Measurements from ENCODE around the gene ADAMTS3. TPM values are rescaled to one million over a fixed set of nuclear protein-coding genes. Genes with fewer than 3 reads are reported as not detected.

The ADAMTS3 gene
- total and polyA plus RNA-seq, 2 donors (not counting 3 experiments of a cell fraction or from before 2014, with no cell fraction given), result 0.37 to 1.3 TPM

DNA sequence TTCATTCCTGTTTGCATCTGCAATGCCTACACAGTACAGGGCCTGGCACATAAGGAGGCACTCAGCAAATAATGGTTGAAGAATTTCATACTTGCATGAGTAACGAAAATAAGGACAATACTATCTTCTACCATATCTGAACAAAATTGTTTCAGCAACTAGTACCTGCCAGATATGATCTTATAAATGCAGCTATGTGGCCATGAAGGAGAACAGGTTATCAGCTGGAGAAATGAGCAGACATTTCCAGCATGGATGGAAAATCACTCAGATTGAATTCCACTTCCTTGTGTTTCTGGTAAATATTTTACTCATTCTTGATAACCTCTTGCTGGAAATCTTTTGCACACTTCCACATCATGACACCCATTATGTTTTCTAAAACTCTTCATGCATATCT lies 204.0 kb downstream of the ADAMTS3 start:
- H3K9me1 ChIP-seq (replicated peaks; ENCODE audit: control insufficient read depth, extremely low read depth, insufficient read depth, low read length), result no peaks in the 10 kb centered on the region
- no peaks in the 10 kb centered on the region for H3K36me3 ChIP-seq (ENCODE audit: control insufficient read depth in 2 of 2, extremely low read depth in 1 of 2, insufficient read depth in 2 of 2, low read length in 2 of 2)
- ChIA-PET CTCF (no interaction called here), POLR2A (no interaction called here)
- BruUV-seq (replicated peaks), result no TSS peak
- no peaks in the 10 kb centered on the region for H4K20me1 ChIP-seq (replicated peaks; ENCODE audit: control insufficient read depth, extremely low read depth, insufficient read depth, low read length)
- no peak overlapping the region for H2AFZ ChIP-seq (ENCODE audit: low read depth, low read length)
- no peaks in the 10 kb centered on the region for H3K4me1 ChIP-seq (ENCODE audit: control insufficient read depth, extremely low read depth, insufficient read depth, low read length)
- no peaks in the 10 kb centered on the region for H3K79me2 ChIP-seq (ENCODE audit: control insufficient read depth, insufficient read depth, low read length)
- no peak overlapping the region for H3K9ac ChIP-seq (replicated peaks; ENCODE audit: extremely low read depth, insufficient read depth, low read length)
- no peak overlapping the region for H3K27ac ChIP-seq (ENCODE audit: insufficient read depth, low read depth, low read length)
- no peaks in the 10 kb centered on the region for H3K9me3 ChIP-seq (replicated peaks; ENCODE audit: control insufficient read depth, insufficient read depth, low read length)
- no peak for DNase-seq (ENCODE audit: low read depth, low spot score)
- dilution Hi-C loops (cut with MboI; ENCODE audit: extremely low pct_ligation_motif_present, low sequenced_read_pairs), result no loop called here
- intact Hi-C loops (cut with micrococcal nuclease), result no loop called here
- H3K4me2 ChIP-seq (ENCODE audit: insufficient read depth, low read length), result no peak overlapping the region
- FAIRE-seq, result no peak
- TF ChIP-seq JUN (IDR thresholded peaks at IDR 0.05; ENCODE audit: borderline replicate concordance, insufficient read depth, insufficient read length, low read depth) (no peak), FOS (IDR thresholded peaks at IDR 0.05; ENCODE audit: borderline replicate concordance, insufficient read depth, low read length) (no peak), POLR2A (IDR thresholded peaks at IDR 0.05; ENCODE audit: low read depth, low read length) (no peak), POLR2AphosphoS5 (IDR thresholded peaks at IDR 0.05; ENCODE audit: insufficient read depth, low read depth, low read length) (no peak), MYC (IDR thresholded peaks at IDR 0.05; ENCODE audit: low read depth, low read length) (no peak), EZH2 (IDR thresholded peaks at IDR 0.05; ENCODE audit: borderline replicate concordance, low read depth, low read length, severe bottlenecking) (no peak)
- TF ChIP-seq, protein P1, sequence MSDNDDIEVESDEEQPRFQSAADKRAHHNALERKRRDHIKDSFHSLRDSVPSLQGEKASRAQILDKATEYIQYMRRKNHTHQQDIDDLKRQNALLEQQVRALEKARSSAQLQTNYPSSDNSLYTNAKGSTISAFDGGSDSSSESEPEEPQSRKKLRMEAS (IDR thresholded peaks at IDR 0.05; ENCODE audit: insufficient read depth, insufficient read length), result no peak
- TF ChIP-seq, protein P2, sequence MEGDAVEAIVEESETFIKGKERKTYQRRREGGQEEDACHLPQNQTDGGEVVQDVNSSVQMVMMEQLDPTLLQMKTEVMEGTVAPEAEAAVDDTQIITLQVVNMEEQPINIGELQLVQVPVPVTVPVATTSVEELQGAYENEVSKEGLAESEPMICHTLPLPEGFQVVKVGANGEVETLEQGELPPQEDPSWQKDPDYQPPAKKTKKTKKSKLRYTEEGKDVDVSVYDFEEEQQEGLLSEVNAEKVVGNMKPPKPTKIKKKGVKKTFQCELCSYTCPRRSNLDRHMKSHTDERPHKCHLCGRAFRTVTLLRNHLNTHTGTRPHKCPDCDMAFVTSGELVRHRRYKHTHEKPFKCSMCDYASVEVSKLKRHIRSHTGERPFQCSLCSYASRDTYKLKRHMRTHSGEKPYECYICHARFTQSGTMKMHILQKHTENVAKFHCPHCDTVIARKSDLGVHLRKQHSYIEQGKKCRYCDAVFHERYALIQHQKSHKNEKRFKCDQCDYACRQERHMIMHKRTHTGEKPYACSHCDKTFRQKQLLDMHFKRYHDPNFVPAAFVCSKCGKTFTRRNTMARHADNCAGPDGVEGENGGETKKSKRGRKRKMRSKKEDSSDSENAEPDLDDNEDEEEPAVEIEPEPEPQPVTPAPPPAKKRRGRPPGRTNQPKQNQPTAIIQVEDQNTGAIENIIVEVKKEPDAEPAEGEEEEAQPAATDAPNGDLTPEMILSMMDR (IDR thresholded peaks at IDR 0.05; ENCODE audit: extremely low read depth in 1 of 2, insufficient read depth in 1 of 2, low read depth in 1 of 2, low read length in 2 of 2), result no peak
- no peaks in the 10 kb centered on the region for H3K27me3 ChIP-seq (ENCODE audit: control insufficient read depth in 2 of 2, insufficient read depth in 2 of 2, low read length in 2 of 2)
- no peak overlapping the region for H3K4me3 ChIP-seq (replicated peaks in 1 of 3; ENCODE audit: insufficient read depth in 1 of 3, low read depth in 1 of 3, low read length in 3 of 3)
